GM20000 (cell line): ENCODE data around the gene CCDC152.

Experiments
- DNase-seq: peaks from one replicate; pipeline ENCODE4 v3.0.0; 2012; ENCODE audit warnings: low spot score
- CTCF ChIP-seq: IDR thresholded peaks from 2 replicates; pipeline ENCODE4 v1.5.1; 2012; ENCODE audit warnings: mild to moderate bottlenecking, control low read depth; ENCODE audit errors: extremely low read depth, missing control alignments

CCDC152 gene

DNA sequence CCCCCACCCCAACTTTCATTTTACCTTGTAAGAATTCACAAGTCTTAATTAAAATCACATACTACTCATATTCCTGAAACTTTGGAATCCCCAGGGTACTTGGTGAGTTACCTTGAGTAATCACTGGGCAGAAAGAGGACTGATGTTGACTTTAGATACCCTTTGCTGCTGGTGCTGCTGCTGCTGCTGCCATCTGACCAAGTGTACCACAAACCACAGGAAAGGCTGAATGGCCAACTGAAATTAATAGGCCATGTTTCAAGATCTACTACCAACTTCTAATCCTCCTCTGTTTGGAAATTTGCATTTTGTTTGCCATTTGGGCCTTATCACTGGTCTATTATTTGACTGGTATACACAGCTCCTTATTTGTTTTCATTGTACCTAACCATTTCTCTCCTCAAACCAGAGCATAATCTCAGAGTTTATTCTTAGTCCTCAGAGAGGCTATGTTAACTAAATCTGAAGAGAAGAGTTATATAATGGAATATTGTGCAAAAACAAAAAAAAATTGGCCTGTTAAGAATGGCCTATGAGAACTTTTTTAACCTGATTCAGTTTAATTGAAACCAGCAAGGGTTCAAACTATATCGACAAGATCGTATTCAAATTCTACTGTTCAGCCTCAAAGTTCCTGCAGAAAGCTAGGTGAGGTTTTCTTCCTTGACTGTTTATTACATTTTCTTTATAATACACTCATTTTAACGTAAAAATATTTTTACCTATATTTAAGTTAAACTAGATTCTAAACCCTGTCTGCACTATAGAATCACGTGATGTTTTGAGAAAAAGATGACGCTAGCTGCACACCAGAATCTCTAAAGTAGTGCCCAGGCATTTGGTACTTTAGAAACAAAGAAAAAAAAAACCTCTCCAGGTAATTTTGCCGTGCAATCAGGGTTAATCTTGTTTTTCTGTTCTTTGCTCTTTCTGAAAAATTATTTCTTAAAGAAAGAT, 41.9 kb downstream of the CCDC152 start:
- no peak for DNase-seq
- TF ChIP-seq CTCF: no peak

DNA sequence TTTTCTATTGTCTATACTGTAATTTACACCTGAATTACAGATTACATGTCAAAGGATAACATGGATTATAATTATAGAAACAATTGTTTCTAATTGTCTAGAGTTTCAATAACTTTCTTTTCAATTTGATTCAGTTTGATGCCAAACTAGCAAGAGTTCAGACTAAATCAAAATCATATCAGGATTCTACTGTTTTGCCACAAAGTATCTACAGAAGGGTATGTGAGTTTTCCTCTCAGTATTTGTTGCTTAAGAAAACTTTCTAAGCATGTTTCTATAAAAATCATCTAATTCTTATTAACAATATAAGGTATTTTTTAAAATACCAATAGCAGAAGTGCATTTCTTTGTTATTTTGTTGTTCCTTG, 42.6 kb downstream of the CCDC152 start:
- no peak for DNase-seq
- TF ChIP-seq CTCF: no peak

DNA sequence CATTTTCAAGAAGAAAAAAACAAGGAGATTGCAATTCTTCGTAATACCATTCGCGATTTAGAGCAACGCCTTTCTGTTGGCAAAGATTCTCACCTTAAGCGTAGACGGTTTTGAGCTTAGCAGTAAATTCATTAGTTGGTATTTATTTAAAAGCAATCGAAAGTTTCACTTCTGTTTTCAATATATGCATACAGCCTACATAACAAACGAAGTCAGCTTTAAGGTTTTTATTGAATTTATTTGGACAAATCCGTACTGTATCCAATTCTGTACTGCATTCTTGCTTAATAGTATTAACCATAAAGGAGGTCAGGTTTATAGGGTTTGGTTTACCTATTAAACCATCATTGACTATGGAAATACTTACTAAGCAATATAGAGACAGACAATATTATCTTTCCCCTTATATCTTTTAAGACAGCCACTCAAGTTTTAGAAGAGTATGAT, 43.1 kb downstream of the CCDC152 start:
- DNase-seq: no peak
- no peak for TF ChIP-seq CTCF

DNA sequence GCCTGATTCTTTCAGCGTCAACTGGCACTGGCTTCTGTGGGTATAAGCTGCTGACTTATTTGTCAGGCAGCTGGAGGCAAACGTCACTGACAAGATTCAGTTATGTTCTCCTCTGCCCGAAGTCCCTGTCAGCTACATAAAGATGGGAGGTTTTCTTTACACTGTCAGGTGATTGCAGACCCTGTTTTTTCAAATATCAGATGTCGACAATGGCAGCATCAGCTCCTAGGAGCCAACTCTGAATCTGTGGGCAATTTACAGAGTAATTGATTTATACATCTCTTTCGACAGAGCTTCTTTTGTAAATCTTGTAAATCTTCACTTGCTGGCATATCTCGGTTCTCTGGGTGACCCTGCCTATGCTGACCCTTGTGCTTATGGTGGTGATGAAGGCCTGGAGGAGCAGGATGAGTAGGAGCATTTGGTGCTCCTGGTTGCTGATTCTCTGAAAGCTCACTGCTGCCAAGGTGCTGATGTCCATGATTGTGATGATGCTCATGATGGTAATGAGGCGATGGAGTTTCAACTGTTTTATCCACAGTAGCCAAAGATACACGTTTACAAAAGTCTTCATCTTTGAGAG, 44.2 kb downstream of the CCDC152 start:
- TF ChIP-seq CTCF: no peak
- DNase-seq: no peak

DNA sequence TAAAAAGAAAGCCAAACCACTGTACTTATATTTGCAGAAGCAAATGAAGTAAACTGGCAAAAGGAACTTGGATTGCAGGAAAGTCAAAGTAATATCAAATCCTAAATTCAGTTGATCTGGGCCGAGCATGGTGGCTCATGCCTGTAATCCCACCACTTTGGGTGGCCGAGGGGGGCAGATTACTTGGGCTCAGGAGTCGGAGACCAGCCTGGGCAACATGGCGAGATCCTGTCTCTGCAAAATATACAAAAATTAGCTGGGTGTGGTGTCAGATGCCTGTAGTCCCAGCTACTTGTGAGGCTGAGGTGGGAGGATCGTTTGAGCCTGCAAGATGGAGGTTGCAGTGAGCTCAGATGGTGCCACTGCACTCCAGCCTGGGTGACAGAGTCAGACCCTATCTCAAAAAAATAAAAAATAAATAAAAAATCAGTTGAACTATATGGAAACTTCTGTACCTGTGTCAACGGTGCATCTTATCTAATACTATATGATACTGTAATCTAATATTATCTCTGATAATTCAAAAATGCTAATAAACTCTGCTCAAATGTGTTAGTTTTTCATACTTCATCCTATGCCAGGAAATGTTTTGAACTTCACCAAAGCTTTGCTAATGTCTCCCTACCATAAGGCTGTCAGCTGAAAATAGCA, 45.0 kb downstream of the CCDC152 start:
- no peak for TF ChIP-seq CTCF
- no peak for DNase-seq

DNA sequence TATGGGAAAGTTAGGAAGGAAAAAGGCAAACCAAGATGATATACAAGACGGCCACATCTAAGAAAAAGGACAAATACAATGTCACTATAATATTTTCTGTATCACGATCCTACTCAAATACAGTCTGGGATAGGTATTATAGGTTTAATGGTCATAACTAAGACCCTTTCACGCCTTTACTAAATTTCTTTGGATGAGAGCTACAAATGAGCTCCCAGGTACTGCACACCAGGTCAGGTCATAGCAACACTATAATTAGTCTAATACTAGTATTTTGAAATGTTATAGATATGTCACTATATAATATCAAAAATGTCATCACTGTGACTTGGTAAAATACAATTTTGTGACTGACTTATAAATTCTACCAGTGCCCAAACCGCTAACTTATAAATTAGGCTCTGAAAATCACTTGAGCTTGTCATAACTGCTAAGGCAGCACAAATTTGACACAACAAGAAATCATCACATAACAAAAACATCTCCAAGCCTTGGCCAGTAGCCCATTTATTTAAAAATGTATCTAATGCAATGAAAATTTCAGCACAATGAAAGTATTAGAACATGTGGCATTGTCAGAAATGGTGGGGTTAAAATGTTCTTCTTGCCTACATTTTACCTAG, 48.2 kb downstream of the CCDC152 start:
- TF ChIP-seq CTCF: no peak

More for the DNA sequence above, 48.2 kb downstream of the CCDC152 start:
- DNase-seq: no peak
